Measurements from ENCODE around the gene CCDC171. TPM values are rescaled to one million over a fixed set of nuclear protein-coding genes. Genes with fewer than 3 reads are reported as not detected.

The CCDC171 gene
- total and polyA plus RNA-seq, 11 donors, result 0.30 to 3.4 (median 1.1) TPM

GRCh38 chr9:15882883-15883282 lies 330.0 kb downstream of the CCDC171 start:
- Histone ChIP-seq H3K27ac (no peak overlapping the region), H3K4me1 (no peaks in the 10 kb centered on the region), H3K36me3 (no peaks in the 10 kb centered on the region), H3K4me3 (no peak overlapping the region), H3K27me3 (no peaks in the 10 kb centered on the region), H3K9me3 (no peaks in the 10 kb centered on the region)
- no peak for DNase-seq
- no peak for TF ChIP-seq POLR2A (IDR thresholded peaks at IDR 0.05)
- TF ChIP-seq, protein P1, sequence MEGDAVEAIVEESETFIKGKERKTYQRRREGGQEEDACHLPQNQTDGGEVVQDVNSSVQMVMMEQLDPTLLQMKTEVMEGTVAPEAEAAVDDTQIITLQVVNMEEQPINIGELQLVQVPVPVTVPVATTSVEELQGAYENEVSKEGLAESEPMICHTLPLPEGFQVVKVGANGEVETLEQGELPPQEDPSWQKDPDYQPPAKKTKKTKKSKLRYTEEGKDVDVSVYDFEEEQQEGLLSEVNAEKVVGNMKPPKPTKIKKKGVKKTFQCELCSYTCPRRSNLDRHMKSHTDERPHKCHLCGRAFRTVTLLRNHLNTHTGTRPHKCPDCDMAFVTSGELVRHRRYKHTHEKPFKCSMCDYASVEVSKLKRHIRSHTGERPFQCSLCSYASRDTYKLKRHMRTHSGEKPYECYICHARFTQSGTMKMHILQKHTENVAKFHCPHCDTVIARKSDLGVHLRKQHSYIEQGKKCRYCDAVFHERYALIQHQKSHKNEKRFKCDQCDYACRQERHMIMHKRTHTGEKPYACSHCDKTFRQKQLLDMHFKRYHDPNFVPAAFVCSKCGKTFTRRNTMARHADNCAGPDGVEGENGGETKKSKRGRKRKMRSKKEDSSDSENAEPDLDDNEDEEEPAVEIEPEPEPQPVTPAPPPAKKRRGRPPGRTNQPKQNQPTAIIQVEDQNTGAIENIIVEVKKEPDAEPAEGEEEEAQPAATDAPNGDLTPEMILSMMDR (IDR thresholded peaks at IDR 0.05), result no peak
- no peak for ATAC-seq
- WGBS, 4 donors, result 84 to 94% (median 87%) methylated on average over 3 of the region's 3 CpGs
- intact Hi-C loops (cut with DNase I), result no loop called here

DNA sequence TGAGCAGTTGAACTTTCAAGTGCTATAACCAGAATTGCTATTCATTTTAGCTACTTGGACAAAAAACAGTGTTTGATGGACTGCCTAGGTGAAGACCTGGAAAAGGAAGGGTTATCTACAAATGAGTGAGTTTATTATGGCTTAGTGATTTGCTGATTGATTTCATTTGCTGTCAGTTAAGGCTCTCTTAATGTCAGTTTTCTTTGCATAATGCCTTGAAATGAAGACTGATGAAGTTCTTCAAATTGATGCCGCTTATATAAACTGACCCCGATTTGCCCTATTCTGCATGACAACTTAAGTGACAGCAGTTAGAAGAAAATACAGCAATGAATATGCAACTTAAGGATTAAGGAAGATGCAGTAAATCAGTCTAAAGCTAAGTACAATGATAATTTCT lies 332.6 kb downstream of the CCDC171 start:
- intact Hi-C loops (cut with DNase I), result no loop called here
- H3K9me3 ChIP-seq, result no peaks in the 10 kb centered on the region
- no peak for ATAC-seq

GRCh38 chr9:15889555-15889954 lies 336.7 kb downstream of the CCDC171 start:
- no peak overlapping the region for H3K27ac ChIP-seq
- no peak for TF ChIP-seq POLR2A (IDR thresholded peaks at IDR 0.05)
- TF ChIP-seq, protein P1 (IDR thresholded peaks at IDR 0.05), result no peak
- intact Hi-C loops (cut with DNase I), result no loop called here
- no peak for ATAC-seq
- 91 to 97% (median 94%) methylated on average over 1 of the region's 1 CpG for WGBS, 4 donors
- H3K27me3 ChIP-seq, result no peaks in the 10 kb centered on the region
- H3K36me3 ChIP-seq, result peaks cover 0 to 4% (median 0%) of the 10 kb centered on the region in 9 donors
- no peaks in the 10 kb centered on the region for H3K4me1 ChIP-seq
- no peak for DNase-seq
- no peak overlapping the region for H3K4me3 ChIP-seq
- H3K9me3 ChIP-seq, result peaks cover 0 to 12% (median 3%) of the 10 kb centered on the region in 12 donors

More for the DNA sequence above, 332.6 kb downstream of the CCDC171 start:
- TF ChIP-seq, protein P1 (IDR thresholded peaks at IDR 0.05), result no peak
- TF ChIP-seq POLR2A (IDR thresholded peaks at IDR 0.05), result no peak
- H3K4me1 ChIP-seq, result no peaks in the 10 kb centered on the region
- no peak overlapping the region for H3K4me3 ChIP-seq
- DNase-seq, result no peak
- H3K36me3 ChIP-seq, result no peaks in the 10 kb centered on the region
- H3K27ac ChIP-seq, result no peak overlapping the region
- no peaks in the 10 kb centered on the region for H3K27me3 ChIP-seq
- 89 to 97% (median 94%) methylated on average over 2 of the region's 2 CpGs for WGBS, 4 donors

DNA sequence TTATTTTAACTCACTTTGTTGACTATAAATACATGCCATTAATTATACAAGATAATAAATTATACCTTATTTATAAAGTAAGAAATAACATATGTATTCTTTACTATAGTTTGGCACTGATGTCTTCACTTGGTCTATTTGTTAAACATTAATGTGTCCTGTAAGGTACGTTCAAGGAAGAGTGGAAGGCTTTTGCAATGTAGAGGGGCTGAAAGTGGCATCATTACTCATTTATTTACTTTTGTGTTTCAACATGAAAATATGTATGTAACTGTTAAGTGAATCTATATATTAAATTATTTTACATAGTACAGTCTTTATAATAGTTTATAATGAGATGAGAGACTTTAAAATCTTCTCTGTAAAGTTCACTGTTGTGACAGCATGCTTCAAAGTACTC lies 348.7 kb downstream of the CCDC171 start:
- H3K4me3 ChIP-seq, result no peak overlapping the region
- no peak overlapping the region for H3K27ac ChIP-seq
- WGBS, 4 donors, result 90 to 98% (median 91%) methylated on average over 1 of the region's 1 CpG
- no peak for DNase-seq
- no peak for ATAC-seq
- no peaks in the 10 kb centered on the region for H3K27me3 ChIP-seq
- TF ChIP-seq, protein P1 (IDR thresholded peaks at IDR 0.05), result no peak
- TF ChIP-seq POLR2A (IDR thresholded peaks at IDR 0.05), result no peak
- intact Hi-C loops (cut with DNase I), result no loop called here
- H3K36me3 ChIP-seq, result no peaks in the 10 kb centered on the region
- H3K9me3 ChIP-seq, result peaks cover 0 to 25% (median 4%) of the 10 kb centered on the region in 12 donors
- H3K4me1 ChIP-seq, result no peaks in the 10 kb centered on the region
